OCI-LY3 (cell line): ENCODE data around the gene ARID1B.
A peak's percentile ranks its signal among the peaks of the same experiment; 100 is the strongest.

Source experiments
- H2AFZ ChIP-seq: fragments of 200-600, 300-600 bp; shearing (Covaris generic); 2 replicates; pipeline ENCODE4 v1.6.0; 2014; ENCODE audit warnings: antibody characterized with exemption, low read depth, low read length
- H3K27ac ChIP-seq: fragments of 200-600, 300-600 bp; sonication (generic); 2 replicates; pipeline ENCODE4 v1.5.1; 2014; ENCODE audit warnings: mild to moderate bottlenecking, low read length, moderate library complexity, mixed read lengths
- H3K27me3 ChIP-seq: fragments of 200-600, 300-600 bp; sonication (generic); 2 replicates; pipeline ENCODE4 v1.6.1; 2014; ENCODE audit warnings: low read depth, low read length, mixed read lengths
- H3K36me3 ChIP-seq: fragments of 200-600, 300-600 bp; sonication (generic); replicated peaks from 2 replicates; pipeline ENCODE3; 2014; ENCODE audit warnings: low read depth, low read length, mixed read lengths
- H3K4me1 ChIP-seq: fragments of 300-600, 200-600 bp; sonication (generic); 2 replicates; pipeline ENCODE4 v1.6.1; 2014; ENCODE audit warnings: low read length, mixed read lengths
- H3K4me2 ChIP-seq: fragments of 200-600, 300-600 bp; sonication (generic); 2 replicates; pipeline ENCODE4 v1.6.1; 2014; ENCODE audit warnings: low read length, mixed read lengths
- H3K4me3 ChIP-seq: fragments of 300-600, 200-600 bp; sonication (generic); 2 replicates; pipeline ENCODE4 v1.5.1; 2014; ENCODE audit warnings: antibody characterized with exemption, mild to moderate bottlenecking, low read length, moderate library complexity
- H3K79me2 ChIP-seq: fragments of 300-600, 200-600 bp; shearing (Covaris generic); 2 replicates; pipeline ENCODE4 v1.6.1; 2014; ENCODE audit warnings: mild to moderate bottlenecking, low read length, mixed read lengths
- H3K9ac ChIP-seq: fragments of 300-600, 200-600 bp; shearing (Covaris generic); 2 replicates; pipeline ENCODE4 v1.6.0; 2014; ENCODE audit warnings: mild to moderate bottlenecking, low read length, moderate library complexity
- H3K9me3 ChIP-seq: fragments of 200-600, 300-600 bp; shearing (Covaris generic); 2 replicates; pipeline ENCODE4 v1.6.1; 2014; ENCODE audit warnings: low read length, mixed read lengths; ENCODE audit not compliant: insufficient read depth
- H4K20me1 ChIP-seq: fragments of 200-600, 300-600 bp; sonication (generic); 2 replicates; pipeline ENCODE4 v1.6.1; 2016; ENCODE audit warnings: low read length, mixed read lengths; ENCODE audit not compliant: insufficient read depth
- CTCF ChIP-seq: fragments of 200-600, 300-600 bp; sonication (generic); IDR thresholded peaks from 2 replicates; pipeline ENCODE4 v1.5.1; 2014; ENCODE audit warnings: antibody characterized with exemption, low read length, low read depth
- EZH2phosphoT487 ChIP-seq: fragments of 200-600 bp; shearing (Covaris generic); IDR thresholded peaks from 2 replicates; pipeline ENCODE4 v1.6.1; 2018; ENCODE audit warnings: antibody characterized with exemption, mixed run types, low read depth

ARID1B gene

DNA sequence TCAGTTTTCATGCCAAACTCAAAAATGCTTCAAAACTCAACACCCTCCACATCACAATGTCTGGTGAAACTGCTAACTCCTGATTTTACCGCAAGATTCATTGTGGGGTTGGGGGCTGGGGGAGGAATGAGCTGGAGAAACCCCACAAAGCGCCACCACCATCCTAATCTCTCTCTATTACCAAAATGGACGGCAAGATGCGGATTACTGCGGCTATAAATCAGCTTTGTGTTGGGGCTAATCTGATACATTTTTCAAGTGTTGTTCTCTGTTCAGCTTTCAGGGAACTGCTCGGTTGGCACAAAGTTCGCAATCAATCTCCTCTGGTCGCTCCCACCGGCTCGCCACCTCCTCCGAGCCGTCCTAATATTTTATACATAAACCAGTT is 462.5 kb downstream of the ARID1B start:
- Histone ChIP-seq H3K4me3 (no peak overlapping the region), H3K4me1 (peaks cover 8% of the 10 kb centered on the region), H3K79me2 (no peaks in the 10 kb centered on the region), H3K4me2 (no peak overlapping the region), H3K36me3 (no peaks in the 10 kb centered on the region), H3K27ac (no peak overlapping the region), H3K27me3 (0 out of 2 replicates have a peak, but pooled peaks cover 3% of the 10 kb centered on the region), H4K20me1 (no peaks in the 10 kb centered on the region), H3K9me3 (no peaks in the 10 kb centered on the region), H2AFZ (no peak overlapping the region), H3K9ac (no peak overlapping the region)
- TF ChIP-seq CTCF (no peak), EZH2phosphoT487 (no peak)

DNA sequence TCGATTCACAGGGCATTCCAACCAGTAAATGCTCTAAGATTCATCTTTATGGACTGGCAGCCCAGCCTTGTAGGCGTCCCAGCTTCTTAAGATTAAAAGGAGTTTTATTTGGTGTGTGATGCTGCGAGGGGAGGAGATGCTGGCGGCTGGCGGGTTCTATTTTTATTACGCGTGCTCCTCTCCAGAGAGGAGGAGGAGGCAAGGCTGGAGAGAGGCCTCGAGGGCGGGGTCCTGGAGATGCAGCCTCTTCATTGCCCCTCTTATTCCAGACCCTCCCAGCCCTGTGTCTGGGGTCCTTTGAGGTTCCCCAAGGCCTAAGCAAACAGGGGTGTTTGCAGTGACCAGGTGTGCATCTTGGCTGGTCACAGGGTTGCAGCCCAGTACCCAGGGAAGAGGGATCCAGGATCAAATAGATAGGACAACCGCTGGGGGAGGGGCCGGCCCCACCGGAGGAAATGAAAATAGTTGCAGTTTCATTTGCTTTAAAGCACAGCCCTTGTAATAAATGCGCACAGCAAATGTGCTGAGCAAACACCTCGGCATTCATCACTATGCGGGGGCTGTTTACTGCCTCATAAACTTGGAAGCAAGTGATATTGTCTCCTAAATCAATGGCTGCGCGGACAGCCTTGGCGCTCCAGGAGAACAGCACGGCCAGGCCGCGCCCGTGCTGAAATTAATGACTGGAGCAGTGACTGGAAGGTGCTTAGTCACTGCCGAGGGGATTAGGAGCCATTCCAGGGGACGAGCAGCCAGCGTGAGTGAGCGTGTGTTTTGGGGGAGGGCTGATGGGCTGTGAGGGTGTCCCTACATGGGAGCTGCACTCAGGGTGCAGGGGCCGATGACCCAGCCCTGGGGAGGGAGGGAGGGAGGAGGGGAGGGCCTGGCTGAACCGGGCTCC is 463.1 kb downstream of the ARID1B start:
- peak overlapping the region; percentile 77 for H3K4me3 ChIP-seq
- no peaks in the 10 kb centered on the region for H3K36me3 ChIP-seq
- no peaks in the 10 kb centered on the region for H4K20me1 ChIP-seq
- H3K27me3 ChIP-seq, result 0 out of 2 replicates have a peak, but pooled peaks cover 3% of the 10 kb centered on the region
- TF ChIP-seq CTCF, result no peak
- no peak for TF ChIP-seq EZH2phosphoT487
- peaks cover 8% of the 10 kb centered on the region for H3K4me1 ChIP-seq
- no peaks in the 10 kb centered on the region for H3K79me2 ChIP-seq
- peak overlapping the region; percentile 45; the same call in 1 of the 2 replicates for H3K9ac ChIP-seq
- H3K9me3 ChIP-seq, result no peaks in the 10 kb centered on the region
- peak overlapping the region; percentile 91 for H2AFZ ChIP-seq
- no peak overlapping the region for H3K27ac ChIP-seq
- H3K4me2 ChIP-seq, result peak overlapping the region; percentile 98

DNA sequence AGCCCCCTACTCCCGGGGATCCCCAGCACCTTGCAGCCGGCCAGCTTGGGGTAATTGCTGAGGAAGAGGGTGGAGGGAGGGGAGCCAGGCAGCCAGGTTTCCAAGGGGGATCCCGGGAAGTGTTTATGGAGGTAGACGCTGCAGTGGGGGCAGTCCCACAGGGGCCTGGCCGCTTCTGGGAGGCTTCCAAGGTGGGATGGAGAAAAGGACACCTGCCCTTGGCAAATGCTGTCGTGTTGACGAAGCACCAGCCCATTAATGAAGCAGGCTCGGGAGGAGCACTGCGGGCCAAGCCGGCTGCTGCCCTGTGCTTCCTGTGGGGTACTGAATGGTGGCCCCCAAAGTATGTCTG is 463.8 kb downstream of the ARID1B start:
- peak overlapping the region; percentile 98 for H3K4me2 ChIP-seq
- H3K4me3 ChIP-seq, result peak overlapping the region; percentile 77
- H3K27ac ChIP-seq, result no peak overlapping the region
- no peaks in the 10 kb centered on the region for H3K79me2 ChIP-seq
- no peaks in the 10 kb centered on the region for H4K20me1 ChIP-seq
- H3K9ac ChIP-seq, result no peak overlapping the region
- H3K4me1 ChIP-seq, result peaks cover 8% of the 10 kb centered on the region
- no peaks in the 10 kb centered on the region for H3K36me3 ChIP-seq
- no peaks in the 10 kb centered on the region for H3K9me3 ChIP-seq
- H3K27me3 ChIP-seq, result 0 out of 2 replicates have a peak, but pooled peaks cover 3% of the 10 kb centered on the region
- 0 out of 2 replicates have a peak overlapping the region, but pooled peaks have one; percentile 91 for H2AFZ ChIP-seq
- TF ChIP-seq CTCF (no peak), EZH2phosphoT487 (no peak)

DNA sequence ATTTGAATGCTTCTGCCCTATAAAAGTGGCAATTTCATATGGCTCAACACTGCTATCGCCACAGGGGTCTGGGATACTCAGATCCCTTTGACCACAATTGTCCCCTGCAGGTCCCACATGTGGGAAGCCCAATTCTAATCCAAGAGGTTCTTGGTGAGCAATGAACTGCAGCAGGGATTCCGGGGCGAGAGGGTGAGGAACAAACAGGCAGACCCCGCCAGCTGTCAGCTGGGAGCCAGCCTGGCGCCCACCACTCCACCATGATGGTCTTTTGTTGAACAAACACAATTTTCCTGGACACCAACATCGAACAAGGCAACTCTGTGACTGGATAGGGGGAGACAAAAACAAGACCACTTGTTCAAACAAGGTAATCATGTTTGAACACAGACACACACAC is 465.6 kb downstream of the ARID1B start:
- no peak overlapping the region for H2AFZ ChIP-seq

More for the DNA sequence above, 465.6 kb downstream of the ARID1B start:
- H3K4me2 ChIP-seq, result no peak overlapping the region
- no peak overlapping the region for H3K27ac ChIP-seq
- H3K36me3 ChIP-seq, result no peaks in the 10 kb centered on the region
- H3K4me1 ChIP-seq, result peaks cover 8% of the 10 kb centered on the region
- H3K27me3 ChIP-seq, result 0 out of 2 replicates have a peak, but pooled peaks cover 3% of the 10 kb centered on the region
- H4K20me1 ChIP-seq, result no peaks in the 10 kb centered on the region
- H3K79me2 ChIP-seq, result no peaks in the 10 kb centered on the region
- H3K4me3 ChIP-seq, result no peak overlapping the region
- H3K9ac ChIP-seq, result no peak overlapping the region
- no peak for TF ChIP-seq EZH2phosphoT487
- TF ChIP-seq CTCF, result no peak
- no peaks in the 10 kb centered on the region for H3K9me3 ChIP-seq
